GM19025 (cell line): ENCODE measurements around the gene UAP1.

Experiments used
- ATAC-seq: cut with Tn5 transposase; IDR thresholded peaks from one replicate; pipeline ENCODE4 v1.9.1; 2021; ENCODE audit warnings: mild to moderate bottlenecking, low read depth, moderate library complexity; ENCODE audit not compliant: unreplicated experiment

UAP1 gene

DNA sequence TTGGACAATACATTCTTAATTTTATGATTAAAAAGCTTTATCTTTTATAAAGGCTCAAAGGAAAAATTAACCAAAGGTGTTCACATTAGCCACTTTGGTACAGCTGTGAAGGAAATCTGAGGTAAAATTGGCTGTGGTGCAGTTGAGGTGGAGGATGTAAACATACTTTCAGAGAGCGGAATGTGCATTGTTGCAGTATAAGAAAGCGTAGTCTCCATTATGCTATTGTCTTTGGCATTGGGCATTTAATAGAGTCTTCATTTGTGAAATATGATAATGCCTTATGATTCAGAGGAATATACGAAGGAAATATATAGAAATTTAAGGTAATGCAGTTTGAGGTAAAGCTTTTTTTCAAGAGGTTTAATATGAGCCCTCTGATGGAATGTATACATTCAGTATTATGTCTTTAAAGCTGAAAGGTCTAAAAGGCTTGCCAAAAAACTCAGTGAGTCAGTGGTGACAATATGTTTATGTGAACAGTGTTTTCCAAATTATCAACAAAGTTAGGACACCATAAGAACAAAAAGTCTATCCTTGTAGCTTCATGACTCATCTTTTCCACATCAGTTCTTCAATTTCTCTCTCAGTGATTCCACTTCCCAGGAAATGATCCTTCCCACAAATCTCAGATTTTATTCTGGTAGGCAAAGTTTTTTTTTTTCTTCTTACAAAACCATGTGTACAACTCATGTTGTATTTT is 43.9 kb downstream of the UAP1 start:
- ATAC-seq, result no peak

- no peak for ATAC-seq
Observed at GRCh38 chr1:162609306-162609705, 47.8 kb downstream of the UAP1 start.

DNA sequence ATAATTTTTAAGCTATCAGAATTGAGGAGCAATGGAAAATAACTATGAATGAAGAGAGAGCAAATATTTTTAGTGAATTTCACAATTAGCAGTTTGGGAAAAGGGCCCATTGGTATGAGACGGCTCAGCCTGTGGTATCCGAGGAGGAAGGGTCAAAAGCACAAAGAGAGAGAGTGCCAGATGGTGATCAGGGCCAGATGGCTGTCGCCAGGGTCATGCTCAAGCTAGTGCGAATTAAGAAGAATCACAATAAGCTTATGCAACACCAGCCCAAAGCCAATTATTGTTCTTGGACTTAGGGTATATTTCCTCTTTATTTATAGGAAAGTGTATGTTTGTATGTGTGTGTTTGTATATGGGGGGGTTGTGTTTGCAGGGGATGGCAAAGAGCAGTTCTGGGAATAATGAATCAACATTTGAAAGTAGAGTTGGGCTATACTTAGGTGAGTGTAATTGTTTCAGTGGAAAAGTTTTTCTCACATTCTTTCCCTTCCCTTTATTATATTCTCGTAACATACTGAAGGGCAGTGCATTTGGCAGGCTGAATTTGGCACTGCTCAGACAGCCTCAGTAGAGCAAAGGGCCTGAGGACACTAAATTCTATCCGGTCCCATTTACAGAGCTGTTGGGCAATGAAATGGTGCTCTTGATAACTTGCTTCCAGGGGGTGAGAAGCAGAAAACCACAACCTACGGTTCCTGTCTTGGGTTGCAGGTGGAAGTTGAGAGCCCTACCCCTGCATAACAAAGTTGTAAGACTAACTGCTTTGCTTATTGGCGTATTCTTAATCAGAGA is 51.3 kb downstream of the UAP1 start:
- no peak for ATAC-seq

GRCh38 chr1:162616848-162617247 is 55.3 kb downstream of the UAP1 start:
- no peak for ATAC-seq

- ATAC-seq, result no peak
Observed at GRCh38 chr1:162617513-162617912, 56.0 kb downstream of the UAP1 start.

DNA sequence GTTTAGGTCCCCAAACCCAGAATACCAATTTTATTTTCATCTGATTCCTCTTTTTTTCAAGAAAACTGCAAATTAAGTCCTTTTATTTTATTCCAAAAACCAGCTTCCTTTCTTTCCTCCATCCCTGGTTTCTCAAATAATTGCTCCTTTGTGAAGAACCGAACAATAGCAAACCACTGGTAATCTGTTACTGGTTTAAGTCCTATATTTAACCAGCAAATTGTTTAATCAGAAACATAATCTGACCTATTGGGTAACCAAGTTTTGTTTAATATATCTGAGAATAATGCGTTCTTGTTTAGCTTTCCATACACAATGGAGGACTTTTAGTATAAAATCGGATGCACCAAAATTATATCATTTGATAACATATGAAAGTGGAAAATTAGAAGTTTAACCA is 57.6 kb downstream of the UAP1 start:
- ATAC-seq, result no peak

- ATAC-seq, result no peak
Observed at GRCh38 chr1:162621256-162621655, 59.7 kb downstream of the UAP1 start.

GRCh38 chr1:162625679-162626078 is 64.2 kb downstream of the UAP1 start:
- no peak for ATAC-seq

GRCh38 chr1:162626094-162626493 is 64.6 kb downstream of the UAP1 start:
- no peak for ATAC-seq

GRCh38 chr1:162626761-162627160 is 65.2 kb downstream of the UAP1 start:
- peak; percentile 29 for ATAC-seq

GRCh38 chr1:162627662-162628296 is 66.3 kb downstream of the UAP1 start:
- ATAC-seq, result no peak

DNA sequence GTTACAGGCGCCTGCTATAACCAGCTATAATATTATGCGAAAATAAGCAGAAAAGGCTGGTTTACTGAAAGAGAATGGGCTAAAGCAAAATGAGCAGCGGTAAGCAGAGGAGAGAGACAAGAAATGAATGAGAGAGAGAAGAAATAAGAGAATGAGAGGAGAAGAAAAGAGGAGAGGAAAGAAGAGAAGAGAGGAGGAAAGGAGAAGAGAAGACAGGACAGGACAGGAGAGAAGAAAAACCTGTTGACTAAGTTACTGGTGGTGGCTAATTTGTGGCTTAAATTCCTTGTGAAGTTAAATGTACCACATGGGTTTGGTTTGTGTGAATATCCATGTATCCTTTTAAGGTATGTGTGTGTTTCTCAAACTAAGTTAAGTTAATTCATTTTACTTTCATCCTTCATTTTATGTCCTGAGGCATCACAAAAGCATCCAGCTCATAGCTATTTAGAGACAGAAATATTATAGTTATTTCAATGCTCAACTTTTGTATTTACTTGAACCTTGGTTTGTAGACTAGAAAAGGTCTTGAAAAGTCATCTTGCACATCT is 67.6 kb downstream of the UAP1 start:
- ATAC-seq, result no peak

- no peak for ATAC-seq
Observed at GRCh38 chr1:162629651-162630050, 68.1 kb downstream of the UAP1 start.

DNA sequence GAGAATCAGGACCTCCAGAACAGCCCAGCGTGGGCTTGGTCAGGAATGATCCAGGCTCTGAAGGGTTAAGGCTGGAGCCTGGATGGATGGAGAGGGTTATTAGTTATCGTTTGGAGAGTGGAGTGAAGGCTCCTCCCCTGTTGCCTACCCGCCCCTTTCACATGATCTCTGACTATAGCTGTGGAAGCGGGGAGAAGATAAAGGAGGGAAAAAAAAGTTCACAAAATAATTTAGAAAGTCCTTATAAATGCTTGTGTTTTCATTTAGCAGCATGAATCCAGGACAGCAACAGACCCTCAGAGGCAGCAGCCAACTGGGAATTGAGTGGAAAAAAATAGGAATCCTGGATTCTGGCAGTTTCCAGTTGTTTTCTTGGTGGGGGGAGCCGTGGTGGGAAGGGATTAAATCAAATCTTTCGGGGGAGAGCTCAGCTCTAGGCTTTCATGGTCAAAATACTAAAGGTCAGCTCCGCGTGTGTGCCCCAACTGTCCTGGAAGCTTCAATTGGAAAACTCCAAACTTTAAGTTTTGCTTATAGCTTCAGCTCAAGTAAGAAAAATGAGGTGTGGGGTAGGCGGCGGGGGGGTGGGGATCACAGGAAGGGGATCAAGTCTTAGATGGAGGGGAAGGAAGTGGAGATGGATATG is 70.1 kb downstream of the UAP1 start:
- ATAC-seq, result no peak

GRCh38 chr1:162632217-162632666 is 70.7 kb downstream of the UAP1 start, which contains the start of gene DDR2:
Gene DDR2 (plus strand): TSS chr1:162632464. CDS start chr1:162719064, 86,600 bp downstream.
- no peak for ATAC-seq

DNA sequence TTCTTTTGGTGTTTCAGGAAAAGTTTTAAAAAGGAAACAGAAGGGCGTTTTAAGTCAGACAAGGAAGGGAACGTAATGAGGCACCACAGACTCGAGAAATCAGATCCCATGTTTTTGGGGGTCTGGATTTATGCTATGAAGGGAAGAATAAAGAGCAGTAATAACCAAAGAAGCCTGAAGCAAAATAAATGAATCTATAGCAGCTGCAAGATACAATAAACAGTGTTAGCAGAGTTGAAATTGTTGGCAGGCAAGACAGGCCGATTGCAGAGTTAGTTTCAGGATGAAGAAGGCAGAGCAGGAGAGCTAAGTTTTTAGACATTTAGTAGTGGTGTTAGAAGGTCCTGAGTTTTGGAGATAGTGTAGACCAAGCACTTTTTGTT is 71.2 kb downstream of the UAP1 start:
- ATAC-seq, result no peak

DNA sequence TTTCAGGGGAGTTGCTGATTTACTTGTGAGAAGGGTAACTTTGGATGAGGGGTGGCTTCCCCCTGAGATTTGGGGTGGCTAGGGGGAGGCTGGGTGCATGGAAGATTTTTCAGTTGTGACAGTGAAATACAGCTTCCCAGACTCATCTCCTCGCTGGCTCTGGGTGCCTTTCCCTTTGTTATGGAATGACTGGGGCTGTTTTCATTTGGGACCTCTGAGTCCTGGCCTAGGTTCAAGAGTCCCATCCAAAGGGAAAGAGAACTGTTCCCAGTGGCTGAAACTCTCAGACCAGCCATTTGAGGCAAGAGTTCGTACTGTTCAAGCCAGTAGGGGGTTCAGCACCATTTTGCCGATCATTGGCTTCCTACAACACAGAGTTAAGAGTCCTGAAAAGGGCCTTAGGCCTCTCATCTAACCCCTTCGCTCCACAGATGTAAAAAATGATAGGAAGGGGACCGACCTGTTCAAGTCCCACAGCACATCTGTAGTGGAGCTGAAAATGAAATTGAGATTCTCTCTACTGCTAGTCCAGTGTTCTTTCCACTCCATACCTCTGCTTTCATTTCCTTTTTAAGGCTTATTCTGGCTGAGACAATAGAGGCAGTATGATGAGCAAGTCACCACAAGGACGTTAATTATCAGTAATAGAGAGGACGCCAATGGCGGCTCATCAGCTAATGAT is 71.7 kb downstream of the UAP1 start:
- peak; percentile 58 for ATAC-seq

DNA sequence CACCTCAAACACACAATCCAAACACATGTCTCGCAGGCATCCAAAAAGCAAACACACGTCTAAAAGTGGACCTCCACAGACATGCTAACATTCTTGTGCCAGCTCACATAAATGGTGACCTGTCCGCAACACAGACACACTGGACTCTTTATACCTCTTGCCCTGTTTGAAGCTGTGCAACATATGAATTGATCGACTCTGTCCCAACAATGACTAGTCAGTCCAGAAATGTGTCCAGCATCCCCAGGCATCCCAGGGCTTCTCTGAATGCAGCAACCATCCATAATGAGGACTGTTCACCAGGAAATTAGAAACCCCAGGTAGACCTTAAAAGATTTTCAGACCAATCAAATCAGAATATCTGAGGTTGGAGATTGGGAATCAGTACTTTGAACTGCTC is 73.9 kb downstream of the UAP1 start:
- ATAC-seq, result no peak

DNA sequence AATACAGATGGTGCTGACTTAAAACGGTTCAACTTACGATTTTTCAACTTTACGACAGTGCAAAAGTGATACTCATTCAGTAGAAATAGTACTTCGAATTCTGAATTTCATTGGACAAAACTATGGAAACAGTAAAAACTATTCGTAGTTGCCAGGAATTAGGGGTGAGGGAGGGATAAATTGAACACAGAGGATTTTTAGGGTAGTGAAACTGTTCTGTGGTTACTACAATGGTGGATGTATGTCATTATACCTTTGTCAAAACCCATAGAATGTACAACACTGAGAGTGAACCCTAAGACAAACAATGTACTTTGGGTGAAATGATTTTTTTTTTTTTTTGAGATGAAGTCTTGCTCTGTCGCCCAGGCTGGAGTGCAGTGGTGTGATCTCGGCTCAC is 78.2 kb downstream of the UAP1 start:
- no peak for ATAC-seq

- no peak for ATAC-seq
Observed at GRCh38 chr1:162641114-162641513, 79.6 kb downstream of the UAP1 start.
